Kidney (tissue), 14 donors: Measurements from ENCODE around the gene ROR2. TPM values are rescaled to one million over a fixed set of nuclear protein-coding genes. Genes with fewer than 3 reads are reported as not detected.

Experiments
- DNase-seq, 5 donors: peaks; one replicate each; pipeline ENCODE4 v3.0.0-alpha.2; 2013 to 2020
- FAIRE-seq: peaks from 2 replicates; lab custom pipeline; 2012; peaks lifted over from hg19 to GRCh38; lab: Jason Lieb, UNC
- H3K27ac ChIP-seq, 2 donors: one replicate each; pipeline ENCODE4 v1.7.0; 2013; ENCODE audit warnings: low read depth in 2 of 2, low read length in 2 of 2, inconsistent platforms in 1 of 2
- H3K27me3 ChIP-seq: one replicate; pipeline ENCODE4 v1.7.1; 2013; ENCODE audit warnings: low read length, inconsistent platforms; ENCODE audit not compliant: control insufficient read depth, insufficient read depth
- H3K36me3 ChIP-seq, 3 donors: one replicate each; pipeline versions ENCODE4 v1.7.0 to v1.7.1; 2013; ENCODE audit warnings: low read length in 3 of 3, control low read depth in 1 of 3, inconsistent platforms in 1 of 3; ENCODE audit not compliant: insufficient read depth in 3 of 3, control insufficient read depth in 2 of 3
- H3K4me1 ChIP-seq, 3 donors: one replicate each; pipeline versions ENCODE4 v1.7.0 to v1.7.1; 2013; ENCODE audit warnings: low read length in 3 of 3, inconsistent platforms in 1 of 3, low read depth in 1 of 3; ENCODE audit not compliant: control insufficient read depth in 2 of 3, insufficient read depth in 2 of 3
- H3K4me3 ChIP-seq, 3 donors: one replicate each; pipeline versions ENCODE4 v1.7.0 to v1.8.1; 2013; ENCODE audit warnings: low read length in 3 of 3, control low read depth in 1 of 3, inconsistent platforms in 1 of 3
- H3K9ac ChIP-seq, 3 donors: one replicate each; pipeline versions ENCODE4 v1.7.0 to v1.7.1; 2013; ENCODE audit warnings: low read length in 3 of 3, control low read depth in 1 of 3, inconsistent platforms in 1 of 3
- H3K9me3 ChIP-seq, 3 donors: one replicate each; pipeline versions ENCODE4 v1.7.0 to v1.7.1; 2013; ENCODE audit warnings: low read length in 3 of 3, control low read depth in 1 of 3, inconsistent platforms in 1 of 3; ENCODE audit not compliant: control insufficient read depth in 2 of 3, insufficient read depth in 1 of 3
- intact Hi-C: fragments of 100-400 bp; cut with DNase I; formaldehyde crosslinking; loops from one replicate; pipeline ENCODE4 v1.11.1; 2022
- polyA plus RNA-seq: library from polyadenylated mRNA; stranded (reverse); fragments of 350-450 nt; fragmentation: Illumina TruSeq; extraction: RNeasy Lipid Tissue Mini Kit (QIAGEN cat#74804); gene quantifications from one replicate; pipeline ENCODE4 v1.2.3, GENCODE V29; 2014; ENCODE audit warnings: low read depth, low replicate concordance; ENCODE audit not compliant: insufficient read depth
- total RNA-seq: library from RNA; stranded (reverse); fragmentation: NEBNext Ultra II Directional; extraction: Animal tissue kit (Norgen Biotek cat#: 25700); gene quantifications from one replicate; pipeline ENCODE4 v1.2.1, GENCODE V29; 2021
- TF ChIP-seq, protein P1 (sequence below): IDR thresholded peaks from 3 replicates; pipeline ENCODE4 v1.5.1; 2012; ENCODE audit warnings: mild to moderate bottlenecking, moderate library complexity, borderline replicate concordance; ENCODE audit not compliant: insufficient read depth; ENCODE audit errors: extremely low read depth
- donor health status: control.
- donor health status: control.
- donor health status: control.
- donor health status: control.
- donor health status: control.
- donor health status: DM: yes; HTN: yes; CAD: no.
- donor health status: Normal renal cell carcinoma (clear cell type).

Gene ROR2
- total and polyA plus RNA-seq, 2 donors from 2014 or later: 1.5 to 5.7 TPM

DNA sequence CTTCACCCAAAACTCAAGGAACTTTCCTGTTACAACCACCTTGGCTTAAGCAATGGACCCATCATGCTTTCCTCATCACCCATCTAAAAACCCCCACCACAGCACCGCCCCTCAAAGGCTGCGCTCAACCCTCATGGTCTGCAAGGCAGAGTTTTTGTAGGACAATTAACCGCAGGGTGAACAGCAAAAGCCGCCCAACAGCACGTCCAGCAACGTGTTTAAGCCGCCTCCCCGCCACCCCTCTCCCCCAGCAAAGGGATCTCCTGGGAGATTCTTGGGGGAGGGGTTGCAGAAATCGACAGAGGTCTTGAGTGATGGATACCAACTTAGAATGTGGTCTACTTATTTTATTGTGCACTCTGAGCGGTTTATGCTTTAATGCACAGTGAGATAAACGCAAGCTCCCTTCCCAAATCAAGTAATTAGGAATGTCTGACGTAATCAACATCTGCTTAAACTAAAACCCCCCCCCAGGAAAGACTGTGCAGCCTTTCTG, 1.9 kb downstream of the ROR2 start:
- Histone ChIP-seq H3K4me3 (peak overlapping the region; percentile 24 to 69 (median 46)), H3K36me3 (no peaks in the 10 kb centered on the region), H3K9ac (peak overlapping the region in 1 of 3 donors; percentile 44), H3K27me3 (no peaks in the 10 kb centered on the region), H3K4me1 (peaks cover 0 to 3% (median 2%) of the 10 kb centered on the region in 3 donors), H3K27ac (no peak overlapping the region), H3K9me3 (peaks cover 0 to 5% (median 2%) of the 10 kb centered on the region in 3 donors)
- intact Hi-C loops: no loop called here
- TF ChIP-seq, protein P1, sequence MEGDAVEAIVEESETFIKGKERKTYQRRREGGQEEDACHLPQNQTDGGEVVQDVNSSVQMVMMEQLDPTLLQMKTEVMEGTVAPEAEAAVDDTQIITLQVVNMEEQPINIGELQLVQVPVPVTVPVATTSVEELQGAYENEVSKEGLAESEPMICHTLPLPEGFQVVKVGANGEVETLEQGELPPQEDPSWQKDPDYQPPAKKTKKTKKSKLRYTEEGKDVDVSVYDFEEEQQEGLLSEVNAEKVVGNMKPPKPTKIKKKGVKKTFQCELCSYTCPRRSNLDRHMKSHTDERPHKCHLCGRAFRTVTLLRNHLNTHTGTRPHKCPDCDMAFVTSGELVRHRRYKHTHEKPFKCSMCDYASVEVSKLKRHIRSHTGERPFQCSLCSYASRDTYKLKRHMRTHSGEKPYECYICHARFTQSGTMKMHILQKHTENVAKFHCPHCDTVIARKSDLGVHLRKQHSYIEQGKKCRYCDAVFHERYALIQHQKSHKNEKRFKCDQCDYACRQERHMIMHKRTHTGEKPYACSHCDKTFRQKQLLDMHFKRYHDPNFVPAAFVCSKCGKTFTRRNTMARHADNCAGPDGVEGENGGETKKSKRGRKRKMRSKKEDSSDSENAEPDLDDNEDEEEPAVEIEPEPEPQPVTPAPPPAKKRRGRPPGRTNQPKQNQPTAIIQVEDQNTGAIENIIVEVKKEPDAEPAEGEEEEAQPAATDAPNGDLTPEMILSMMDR: no peak
- no peak for FAIRE-seq
- peak in 4 of 5 donors; percentile 52 to 77 (median 66) for DNase-seq

DNA sequence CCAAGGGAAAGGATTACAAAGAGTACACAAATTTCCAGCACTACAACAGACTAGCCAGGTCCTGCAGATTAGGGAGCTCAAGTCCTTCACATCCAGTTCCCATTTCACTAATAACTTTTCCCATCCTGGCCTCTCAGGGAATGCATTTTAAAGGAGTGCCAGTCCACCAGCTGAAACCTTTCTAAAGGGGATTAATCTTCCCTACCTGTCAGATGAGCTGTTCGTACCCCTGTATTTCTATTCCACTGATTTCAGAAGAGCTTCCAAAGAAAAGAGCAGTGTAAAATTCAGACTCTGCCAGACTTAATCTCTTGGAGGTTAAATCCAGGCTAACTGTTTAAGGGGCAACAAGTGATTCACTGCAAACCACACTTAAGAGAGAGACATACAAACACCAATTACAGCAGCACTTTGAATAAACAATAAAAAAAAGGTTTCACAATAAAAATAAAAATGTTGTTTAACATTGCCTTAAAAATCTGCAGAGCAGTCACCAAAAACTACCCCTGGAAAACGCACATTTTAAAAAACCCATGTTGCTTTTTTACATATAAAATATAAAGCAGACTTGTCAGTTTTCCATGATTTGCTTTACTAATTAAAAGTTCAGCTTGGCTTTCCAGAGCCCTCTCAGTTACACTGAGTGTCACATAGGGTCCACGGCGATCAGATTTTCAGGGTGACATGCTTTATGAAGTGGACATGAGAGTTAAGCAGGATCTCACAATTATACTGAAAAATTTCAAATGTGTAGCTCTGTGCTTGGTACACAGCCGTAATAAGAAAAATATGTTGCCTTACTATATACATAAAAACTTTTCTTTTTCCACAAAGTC, 3.2 kb downstream of the ROR2 start:
- intact Hi-C loops: no loop called here
- peak in 3 of 5 donors; percentile 47 to 66 (median 61) for DNase-seq
- Histone ChIP-seq H3K27ac (no peak overlapping the region), H3K9me3 (no peaks in the 10 kb centered on the region), H3K9ac (no peak overlapping the region), H3K27me3 (no peaks in the 10 kb centered on the region), H3K36me3 (no peaks in the 10 kb centered on the region), H3K4me1 (peaks cover 0 to 3% (median 2%) of the 10 kb centered on the region in 3 donors), H3K4me3 (no peak overlapping the region)
- TF ChIP-seq, protein P1: no peak
- FAIRE-seq: no peak

DNA sequence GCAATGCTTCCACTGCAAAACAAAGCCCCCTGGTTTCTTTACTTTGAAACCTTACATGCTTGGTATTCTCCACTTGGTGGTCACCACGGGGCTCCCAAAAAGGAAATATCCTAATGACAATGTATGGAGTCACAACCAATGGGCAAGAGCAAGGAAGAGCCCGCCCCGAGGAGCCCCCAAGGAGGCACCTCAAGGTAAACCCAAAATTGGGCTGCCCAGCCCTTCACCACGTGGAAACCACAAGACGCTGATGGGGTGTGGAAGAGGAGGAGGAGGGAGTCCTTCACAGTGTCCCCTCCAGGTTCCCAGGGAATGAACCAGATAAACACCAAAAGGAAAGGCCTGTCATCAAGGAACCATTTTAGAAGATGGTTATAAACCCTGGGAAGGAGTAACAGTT, 3.8 kb downstream of the ROR2 start:
- Histone ChIP-seq H3K36me3 (no peaks in the 10 kb centered on the region), H3K27ac (no peak overlapping the region), H3K9ac (no peak overlapping the region), H3K4me1 (peaks cover 0 to 3% (median 2%) of the 10 kb centered on the region in 3 donors), H3K27me3 (no peaks in the 10 kb centered on the region), H3K9me3 (no peaks in the 10 kb centered on the region), H3K4me3 (peak overlapping the region in 1 of 3 donors; percentile 16)
- TF ChIP-seq, protein P1: no peak
- no peak for FAIRE-seq
- no peak for DNase-seq
- intact Hi-C loops: no loop called here
